K562 (cell line): ENCODE data around the gene PPP3CA. TPM values are rescaled to one million over a fixed set of nuclear protein-coding genes. Genes with fewer than 3 reads are reported as not detected.

Source experiments
- ATAC-seq: fragments of 200-7000 bp; cut with Tn5 transposase; 3 replicates; pipeline ENCODE4 v1.9.1; 2020; ENCODE audit warnings: moderate library complexity
- BruUV-seq: library from RNA; stranded (reverse); fragments of 400-500 nt; replicated peaks from 2 replicates; lab custom pipeline; 2021; lab: Mats Ljungman, UMichigan
- CTCF ChIA-PET: fragments of 300-600 bp; formaldehyde crosslinking; extraction: SDS; loops from one replicate; lab custom pipeline; 2021; ENCODE audit warnings: low intra/inter-chr PET ratio; lab: Yijun Ruan, JAX
- POLR2A ChIA-PET: fragments of 300-600, 350-650 bp; sonication (Branson Sonifier 250); formaldehyde crosslinking; extraction: SDS; loops from one replicate; lab custom pipeline; 2021; ENCODE audit warnings: antibody characterized with exemption, inconsistent platforms; lab: Yijun Ruan, JAX
- DNase-seq, 4 experiments: peaks; one replicate each; pipeline versions ENCODE4 v3.0.0 to v3.0.0-alpha.2; 2011 to 2018; ENCODE audit warnings: low spot score in 3 of 4, mixed read lengths in 3 of 4; ENCODE audit errors: extremely low read depth in 1 of 4
- FAIRE-seq: peaks from 2 replicates; lab custom pipeline; 2011; peaks lifted over from hg19 to GRCh38; lab: Jason Lieb, UNC
- H2AFZ ChIP-seq: 2 replicates; pipeline ENCODE4 v1.6.0; 2011; ENCODE audit warnings: low read depth, low read length, control low read depth, inconsistent platforms
- H3K27ac ChIP-seq: fragments of 200-600 bp; 3 replicates; pipeline ENCODE4 v1.8.0; 2011; ENCODE audit warnings: low read depth, mild to moderate bottlenecking, control low read depth, inconsistent platforms, low read length, moderate library complexity, mixed read lengths; ENCODE audit errors: extremely low read depth
- H3K27me3 ChIP-seq, 2 experiments: fragments of 300-600 bp in 1 of 2; 2 replicates in 1 of 2; 3 replicates in 1 of 2; pipeline versions ENCODE4 v1.6.0 to v1.8.0; 2011; ENCODE audit warnings: inconsistent platforms in 2 of 2, low read length in 2 of 2, mild to moderate bottlenecking in 1 of 2, mixed read lengths in 1 of 2, moderate library complexity in 1 of 2; ENCODE audit not compliant: control insufficient read depth in 2 of 2, insufficient read depth in 2 of 2
- H3K36me3 ChIP-seq: fragments of 300-600 bp; 3 replicates; pipeline ENCODE4 v1.8.0; 2011; ENCODE audit warnings: mild to moderate bottlenecking, low read length, inconsistent platforms; ENCODE audit not compliant: control insufficient read depth, insufficient read depth
- H3K4me1 ChIP-seq, 2 experiments: fragments of 200-600 bp in 1 of 2; replicated peaks in 1 of 2; 2 replicates in 1 of 2; 3 replicates in 1 of 2; pipeline versions ENCODE4 v1.5.1 to v1.8.0; 2011; ENCODE audit warnings: inconsistent platforms in 2 of 2, low read length in 2 of 2, mild to moderate bottlenecking in 1 of 2, mixed read lengths in 1 of 2, moderate library complexity in 1 of 2; ENCODE audit not compliant: control insufficient read depth in 2 of 2, insufficient read depth in 2 of 2
- H3K4me2 ChIP-seq: 2 replicates; pipeline ENCODE4 v1.6.1; 2011; ENCODE audit warnings: low read length, control low read depth, inconsistent platforms, mixed read lengths; ENCODE audit not compliant: insufficient read depth
- H3K4me3 ChIP-seq: fragments of 200-600 bp; sonication (generic), shearing (Covaris generic); 2 replicates; pipeline ENCODE4 v1.5.1; 2016; ENCODE audit warnings: control low read depth, inconsistent platforms
- H3K79me2 ChIP-seq: fragments of 200-600 bp; 3 replicates; pipeline ENCODE4 v1.8.0; 2011; ENCODE audit warnings: low read length, inconsistent platforms; ENCODE audit not compliant: control insufficient read depth, insufficient read depth
- H3K9ac ChIP-seq, 2 experiments: 2 replicates each; pipeline versions ENCODE4 v1.6.0 to v1.6.1; 2011; ENCODE audit warnings: low read depth in 2 of 2, low read length in 2 of 2, control low read depth in 1 of 2, inconsistent platforms in 1 of 2, mild to moderate bottlenecking in 1 of 2, mixed read lengths in 1 of 2; ENCODE audit not compliant: insufficient read depth in 1 of 2
- H3K9me1 ChIP-seq: one replicate; pipeline ENCODE4 v1.6.0; 2011; ENCODE audit warnings: inconsistent platforms, mild to moderate bottlenecking, low read length, moderate library complexity; ENCODE audit not compliant: control insufficient read depth, insufficient read depth
- H3K9me3 ChIP-seq: replicated peaks from 2 replicates; pipeline ENCODE4 v1.5.1; 2011; ENCODE audit warnings: low read depth, low read length, inconsistent platforms; ENCODE audit not compliant: control insufficient read depth, insufficient read depth
- H4K20me1 ChIP-seq: replicated peaks from 2 replicates; pipeline ENCODE4 v1.6.1; 2011; ENCODE audit warnings: low read length, inconsistent platforms, mixed read lengths; ENCODE audit not compliant: control insufficient read depth, insufficient read depth
- CXXC5 ChIP-seq: fragments of 250-450 bp; sonication (Bioruptor Pico); IDR thresholded peaks from 2 replicates; pipeline ENCODE4 v1.8.0; 2022; ENCODE audit warnings: inconsistent platforms, mild to moderate bottlenecking, moderate library complexity
- DPF2 ChIP-seq: fragments of 450-650 bp; IDR thresholded peaks from 2 replicates; pipeline ENCODE4 v1.6.1; 2016
- GABPA ChIP-seq: fragments of 200-800 bp; sonication (Bioruptor generic); conservative IDR thresholded peaks from 2 replicates; pipeline ENCODE4 v1.6.1; 2016; ENCODE audit warnings: low read depth, missing genetic modification characterization, missing compliant biosample characterization
- MCM2 ChIP-seq: fragments of 450-650 bp; IDR thresholded peaks from 2 replicates; pipeline ENCODE4 v1.6.1; 2017; ENCODE audit warnings: low read depth, mild to moderate bottlenecking
- POLR2H ChIP-seq: IDR thresholded peaks from 2 replicates; pipeline ENCODE4 v1.6.1; 2016; ENCODE audit warnings: missing genetic modification characterization, low read depth, mild to moderate bottlenecking, control low read depth, missing compliant biosample characterization, moderate library complexity
- SMAD1 ChIP-seq: fragments of 150-350 bp; IDR thresholded peaks from 2 replicates; pipeline ENCODE4 v1.6.1; 2014; ENCODE audit warnings: low read length, low read depth; ENCODE audit not compliant: partially characterized antibody
- ZNF583 ChIP-seq: fragments of 250-450 bp; sonication (Bioruptor Pico); IDR thresholded peaks from 2 replicates; pipeline ENCODE4 v1.4.0; 2020
- WGBS: fragments of 100-300 bp; shearing (Covaris generic); methylation state at CpG from one replicate; pipeline ENCODE4 v1.1.6; 2016; ENCODE audit warnings: low coverage, mixed read lengths; ENCODE audit not compliant: insufficient coverage; ENCODE audit errors: missing lambda C conversion rate; 5-methylcytosine and 5-hydroxymethylcytosine counted together
- in situ Hi-C: fragments of 300-500 bp; cut with MboI; formaldehyde crosslinking; loops from 4 replicates; pipeline ENCODE4 v1.15.0; 2018; ENCODE audit warnings: inconsistent platforms, mixed read lengths
- intact Hi-C: fragments of 100-400 bp; cut with micrococcal nuclease; formaldehyde crosslinking; loops from 2 replicates; pipeline ENCODE4 v1.14.2; 2022
- polyA plus RNA-seq, 8 experiments: library from polyadenylated mRNA; depleted of rRNA in 4 of 8; stranded (reverse) in 5 of 8; unstranded in 3 of 8; fragments of >200 nt; fragmentation: Nextera tagmentation in 2 of 8; fragmentation: Illumina TruSeq in 1 of 8; extraction: Ambion mirVana in 2 of 8; extraction: Trizol in 1 of 8; gene quantifications; 2 replicates each; pipeline versions ENCODE4 v1.2.1 to v1.2.3, GENCODE V29; 2011 to 2014; ENCODE audit warnings: inconsistent platforms in 1 of 8, missing spikeins in 1 of 8
- total RNA-seq, 7 experiments: library from RNA; depleted of rRNA in 6 of 7; stranded (reverse); fragments of >200 nt in 6 of 7; fragmentation: Illumina TruSeq in 2 of 7; extraction: Trizol in 2 of 7; gene quantifications; 2 replicates each; pipeline versions ENCODE4 v1.2.1 to v1.2.3, GENCODE V29; 2011 to 2021; ENCODE audit warnings: low replicate concordance in 1 of 7
- TF ChIP-seq, protein P1 (sequence below): sonication (generic); formaldehyde crosslinking; IDR thresholded peaks from 2 replicates; pipeline ENCODE4 v1.8.0; 2022; ENCODE audit warnings: missing genetic modification reagents, mild to moderate bottlenecking, borderline replicate concordance
- TF ChIP-seq, protein P2 (sequence below), 2 experiments: fragments of 450-650 bp in 1 of 2; sonication (generic) in 1 of 2; formaldehyde crosslinking in 1 of 2; IDR thresholded peaks; 2 replicates each; pipeline versions ENCODE4 v1.7.1 to v1.9.0; 2016 to 2022; ENCODE audit warnings: inconsistent platforms in 1 of 2, mild to moderate bottlenecking in 1 of 2, missing genetic modification reagents in 1 of 2
- TF ChIP-seq, protein P3 (sequence below): IDR thresholded peaks from 3 replicates; pipeline ENCODE4 v1.6.1; 2011; ENCODE audit warnings: borderline replicate concordance, mild to moderate bottlenecking; ENCODE audit not compliant: insufficient read length, insufficient read depth

The PPP3CA gene
- total and polyA plus RNA-seq, 9 of the 15 experiments (the other 6 are each of a cell fraction or from before 2014, with no cell fraction given): 0.94 to 3.2 (median 1.6) TPM

DNA sequence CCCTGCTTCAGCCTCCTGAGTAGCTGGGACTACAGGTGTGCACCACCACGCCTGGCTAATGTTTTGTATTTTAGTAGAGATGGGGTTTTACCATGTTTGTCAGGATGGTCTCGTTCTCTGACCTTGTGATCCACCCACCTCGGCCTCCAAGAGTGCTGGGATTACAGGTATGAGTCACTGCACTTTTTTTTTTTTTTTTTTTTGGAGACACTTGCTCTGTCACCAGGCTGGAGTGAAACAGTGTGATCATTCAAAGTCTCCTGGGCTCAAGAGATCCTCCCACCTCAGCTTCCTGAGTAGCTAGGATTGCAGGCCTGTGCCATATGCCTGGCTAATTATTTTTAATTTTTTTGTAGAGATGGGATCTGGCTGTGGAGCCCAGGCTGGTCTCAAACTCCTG lies 338.8 kb downstream of the PPP3CA start:
- DNase-seq (no peak), ATAC-seq (no peak), FAIRE-seq (no peak)
- TF ChIP-seq ZNF583 (CRISPR knock-in tag): no peak
- TF ChIP-seq CXXC5: no peak
- no peak for TF ChIP-seq SMAD1
- TF ChIP-seq POLR2H (tag): no peak
- TF ChIP-seq GABPA: no peak
- TF ChIP-seq MCM2: no peak
- TF ChIP-seq, protein P1, sequence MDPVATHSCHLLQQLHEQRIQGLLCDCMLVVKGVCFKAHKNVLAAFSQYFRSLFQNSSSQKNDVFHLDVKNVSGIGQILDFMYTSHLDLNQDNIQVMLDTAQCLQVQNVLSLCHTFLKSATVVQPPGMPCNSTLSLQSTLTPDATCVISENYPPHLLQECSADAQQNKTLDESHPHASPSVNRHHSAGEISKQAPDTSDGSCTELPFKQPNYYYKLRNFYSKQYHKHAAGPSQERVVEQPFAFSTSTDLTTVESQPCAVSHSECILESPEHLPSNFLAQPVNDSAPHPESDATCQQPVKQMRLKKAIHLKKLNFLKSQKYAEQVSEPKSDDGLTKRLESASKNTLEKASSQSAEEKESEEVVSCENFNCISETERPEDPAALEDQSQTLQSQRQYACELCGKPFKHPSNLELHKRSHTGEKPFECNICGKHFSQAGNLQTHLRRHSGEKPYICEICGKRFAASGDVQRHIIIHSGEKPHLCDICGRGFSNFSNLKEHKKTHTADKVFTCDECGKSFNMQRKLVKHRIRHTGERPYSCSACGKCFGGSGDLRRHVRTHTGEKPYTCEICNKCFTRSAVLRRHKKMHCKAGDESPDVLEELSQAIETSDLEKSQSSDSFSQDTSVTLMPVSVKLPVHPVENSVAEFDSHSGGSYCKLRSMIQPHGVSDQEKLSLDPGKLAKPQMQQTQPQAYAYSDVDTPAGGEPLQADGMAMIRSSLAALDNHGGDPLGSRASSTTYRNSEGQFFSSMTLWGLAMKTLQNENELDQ (CRISPR knock-in tag): no peak
- no peak for TF ChIP-seq DPF2
- TF ChIP-seq, protein P2, sequence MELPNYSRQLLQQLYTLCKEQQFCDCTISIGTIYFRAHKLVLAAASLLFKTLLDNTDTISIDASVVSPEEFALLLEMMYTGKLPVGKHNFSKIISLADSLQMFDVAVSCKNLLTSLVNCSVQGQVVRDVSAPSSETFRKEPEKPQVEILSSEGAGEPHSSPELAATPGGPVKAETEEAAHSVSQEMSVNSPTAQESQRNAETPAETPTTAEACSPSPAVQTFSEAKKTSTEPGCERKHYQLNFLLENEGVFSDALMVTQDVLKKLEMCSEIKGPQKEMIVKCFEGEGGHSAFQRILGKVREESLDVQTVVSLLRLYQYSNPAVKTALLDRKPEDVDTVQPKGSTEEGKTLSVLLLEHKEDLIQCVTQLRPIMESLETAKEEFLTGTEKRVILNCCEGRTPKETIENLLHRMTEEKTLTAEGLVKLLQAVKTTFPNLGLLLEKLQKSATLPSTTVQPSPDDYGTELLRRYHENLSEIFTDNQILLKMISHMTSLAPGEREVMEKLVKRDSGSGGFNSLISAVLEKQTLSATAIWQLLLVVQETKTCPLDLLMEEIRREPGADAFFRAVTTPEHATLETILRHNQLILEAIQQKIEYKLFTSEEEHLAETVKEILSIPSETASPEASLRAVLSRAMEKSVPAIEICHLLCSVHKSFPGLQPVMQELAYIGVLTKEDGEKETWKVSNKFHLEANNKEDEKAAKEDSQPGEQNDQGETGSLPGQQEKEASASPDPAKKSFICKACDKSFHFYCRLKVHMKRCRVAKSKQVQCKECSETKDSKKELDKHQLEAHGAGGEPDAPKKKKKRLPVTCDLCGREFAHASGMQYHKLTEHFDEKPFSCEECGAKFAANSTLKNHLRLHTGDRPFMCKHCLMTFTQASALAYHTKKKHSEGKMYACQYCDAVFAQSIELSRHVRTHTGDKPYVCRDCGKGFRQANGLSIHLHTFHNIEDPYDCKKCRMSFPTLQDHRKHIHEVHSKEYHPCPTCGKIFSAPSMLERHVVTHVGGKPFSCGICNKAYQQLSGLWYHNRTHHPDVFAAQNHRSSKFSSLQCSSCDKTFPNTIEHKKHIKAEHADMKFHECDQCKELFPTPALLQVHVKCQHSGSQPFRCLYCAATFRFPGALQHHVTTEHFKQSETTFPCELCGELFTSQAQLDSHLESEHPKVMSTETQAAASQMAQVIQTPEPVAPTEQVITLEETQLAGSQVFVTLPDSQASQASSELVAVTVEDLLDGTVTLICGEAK (IDR thresholded peaks at IDR 0.05): no peak
- TF ChIP-seq, protein P2 (CRISPR knock-in tag; IDR thresholded peaks at IDR 0.05): no peak
- TF ChIP-seq, protein P3, sequence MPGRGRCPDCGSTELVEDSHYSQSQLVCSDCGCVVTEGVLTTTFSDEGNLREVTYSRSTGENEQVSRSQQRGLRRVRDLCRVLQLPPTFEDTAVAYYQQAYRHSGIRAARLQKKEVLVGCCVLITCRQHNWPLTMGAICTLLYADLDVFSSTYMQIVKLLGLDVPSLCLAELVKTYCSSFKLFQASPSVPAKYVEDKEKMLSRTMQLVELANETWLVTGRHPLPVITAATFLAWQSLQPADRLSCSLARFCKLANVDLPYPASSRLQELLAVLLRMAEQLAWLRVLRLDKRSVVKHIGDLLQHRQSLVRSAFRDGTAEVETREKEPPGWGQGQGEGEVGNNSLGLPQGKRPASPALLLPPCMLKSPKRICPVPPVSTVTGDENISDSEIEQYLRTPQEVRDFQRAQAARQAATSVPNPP: no peak
- Histone ChIP-seq H3K27me3 (no peaks in the 10 kb centered on the region), H3K27ac (no peak overlapping the region), H2AFZ (no peak overlapping the region), H3K4me3 (no peak overlapping the region), H3K36me3 (no peaks in the 10 kb centered on the region), H3K9me3 (peaks cover 3% of the 10 kb centered on the region; the same call in 1 of the 2 replicates), H3K4me2 (no peak overlapping the region), H3K9me1 (no peaks in the 10 kb centered on the region), H3K79me2 (no peaks in the 10 kb centered on the region), H3K4me1 (no peaks in the 10 kb centered on the region), H3K9ac (no peak overlapping the region), H4K20me1 (no peaks in the 10 kb centered on the region)
- no TSS peak for BruUV-seq
- WGBS: 0% methylated on average over 3 of the region's 3 CpGs
- in situ Hi-C loops: no loop called here
- ChIA-PET CTCF (no interaction called here), POLR2A (no interaction called here)
- intact Hi-C loops: no loop called here
